Karpas-422 (cell line): ENCODE results near the gene TMEM132E. TPM values are rescaled to one million over a fixed set of nuclear protein-coding genes. Genes with fewer than 3 reads are reported as not detected.
"Not testable (repeated sequence)": the region's sequence is repeated elsewhere in the genome, so short reads cannot be mapped to it uniquely, and the experiment has no call there.

Experiments used
- DNase-seq: peaks from one replicate; pipeline ENCODE4 v3.0.0-alpha.2; 2015
- H2AFZ ChIP-seq: fragments of 200-600 bp; sonication (generic); 2 replicates; pipeline ENCODE4 v1.6.1; 2014; ENCODE audit warnings: antibody characterized with exemption, low read length, mixed read lengths
- H3K27ac ChIP-seq: fragments of 200-600 bp; sonication (generic); 2 replicates; pipeline ENCODE4 v1.5.1; 2014; ENCODE audit warnings: mild to moderate bottlenecking, low read length, moderate library complexity
- H3K27me3 ChIP-seq: fragments of 200-600 bp; sonication (generic); 2 replicates; pipeline ENCODE4 v1.6.1; 2014; ENCODE audit warnings: low read length, mixed read lengths
- H3K36me3 ChIP-seq: fragments of 200-600 bp; sonication (generic); 2 replicates; pipeline ENCODE4 v1.6.1; 2014; ENCODE audit warnings: low read length, mixed read lengths; ENCODE audit not compliant: insufficient read depth
- H3K4me1 ChIP-seq: fragments of 200-600 bp; sonication (generic); 2 replicates; pipeline ENCODE4 v1.6.1; 2014; ENCODE audit warnings: mild to moderate bottlenecking, low read length, mixed read lengths
- H3K4me2 ChIP-seq: fragments of 200-600 bp; sonication (generic); 2 replicates; pipeline ENCODE4 v1.6.1; 2014; ENCODE audit warnings: low read length, low read depth, mild to moderate bottlenecking; ENCODE audit not compliant: poor library complexity, severe bottlenecking
- H3K4me3 ChIP-seq: fragments of 200-600 bp; sonication (generic); 2 replicates; pipeline ENCODE4 v1.5.1; 2014; ENCODE audit warnings: mild to moderate bottlenecking, antibody characterized with exemption, low read length, mixed read lengths
- H3K79me2 ChIP-seq: fragments of 200-600 bp; sonication (generic); 2 replicates; pipeline ENCODE4 v1.6.1; 2014; ENCODE audit warnings: mild to moderate bottlenecking, low read length, mixed read lengths
- H3K9ac ChIP-seq: fragments of 200-600 bp; sonication (generic); 2 replicates; pipeline ENCODE4 v1.6.0; 2014; ENCODE audit warnings: low read length
- H3K9me2 ChIP-seq: fragments of 200-600 bp; sonication (generic), shearing (Covaris generic); replicated peaks from 2 replicates; pipeline ENCODE4 v1.6.0; 2014; ENCODE audit warnings: mild to moderate bottlenecking, low read length, moderate library complexity; ENCODE audit not compliant: insufficient read depth
- H3K9me3 ChIP-seq: fragments of 300-700, 200-600 bp; sonication (generic); 2 replicates; pipeline ENCODE4 v1.6.1; 2014; ENCODE audit warnings: low read length, mixed read lengths
- H4K20me1 ChIP-seq: fragments of 200-600 bp; sonication (generic); 2 replicates; pipeline ENCODE4 v1.6.1; 2014; ENCODE audit warnings: mild to moderate bottlenecking, antibody characterized with exemption, low read length, low read depth; ENCODE audit not compliant: insufficient read depth
- total RNA-seq: library from RNA; depleted of rRNA; stranded (reverse); fragments of >200 nt; shearing (Covaris generic); gene quantifications from 2 replicates; pipeline ENCODE4 v1.2.3, GENCODE V29; 2014; ENCODE audit warnings: low replicate concordance; rRNA removed

The TMEM132E gene, protein sequence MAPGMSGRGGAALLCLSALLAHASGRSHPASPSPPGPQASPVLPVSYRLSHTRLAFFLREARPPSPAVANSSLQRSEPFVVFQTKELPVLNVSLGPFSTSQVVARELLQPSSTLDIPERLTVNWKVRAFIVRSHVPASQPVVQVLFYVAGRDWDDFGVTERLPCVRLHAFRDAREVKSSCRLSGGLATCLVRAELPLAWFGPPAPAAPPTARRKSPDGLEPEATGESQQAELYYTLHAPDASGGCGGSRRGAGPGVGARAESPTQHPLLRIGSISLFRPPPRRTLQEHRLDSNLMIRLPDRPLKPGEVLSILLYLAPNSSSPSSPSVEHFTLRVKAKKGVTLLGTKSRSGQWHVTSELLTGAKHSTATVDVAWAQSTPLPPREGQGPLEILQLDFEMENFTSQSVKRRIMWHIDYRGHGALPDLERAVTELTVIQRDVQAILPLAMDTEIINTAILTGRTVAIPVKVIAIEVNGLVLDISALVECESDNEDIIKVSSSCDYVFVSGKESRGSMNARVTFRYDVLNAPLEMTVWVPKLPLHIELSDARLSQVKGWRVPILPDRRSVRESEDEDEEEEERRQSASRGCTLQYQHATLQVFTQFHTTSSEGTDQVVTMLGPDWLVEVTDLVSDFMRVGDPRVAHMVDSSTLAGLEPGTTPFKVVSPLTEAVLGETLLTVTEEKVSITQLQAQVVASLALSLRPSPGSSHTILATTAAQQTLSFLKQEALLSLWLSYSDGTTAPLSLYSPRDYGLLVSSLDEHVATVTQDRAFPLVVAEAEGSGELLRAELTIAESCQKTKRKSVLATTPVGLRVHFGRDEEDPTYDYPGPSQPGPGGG (N-terminal part only)
- total RNA-seq: not detected in 2 replicates

DNA sequence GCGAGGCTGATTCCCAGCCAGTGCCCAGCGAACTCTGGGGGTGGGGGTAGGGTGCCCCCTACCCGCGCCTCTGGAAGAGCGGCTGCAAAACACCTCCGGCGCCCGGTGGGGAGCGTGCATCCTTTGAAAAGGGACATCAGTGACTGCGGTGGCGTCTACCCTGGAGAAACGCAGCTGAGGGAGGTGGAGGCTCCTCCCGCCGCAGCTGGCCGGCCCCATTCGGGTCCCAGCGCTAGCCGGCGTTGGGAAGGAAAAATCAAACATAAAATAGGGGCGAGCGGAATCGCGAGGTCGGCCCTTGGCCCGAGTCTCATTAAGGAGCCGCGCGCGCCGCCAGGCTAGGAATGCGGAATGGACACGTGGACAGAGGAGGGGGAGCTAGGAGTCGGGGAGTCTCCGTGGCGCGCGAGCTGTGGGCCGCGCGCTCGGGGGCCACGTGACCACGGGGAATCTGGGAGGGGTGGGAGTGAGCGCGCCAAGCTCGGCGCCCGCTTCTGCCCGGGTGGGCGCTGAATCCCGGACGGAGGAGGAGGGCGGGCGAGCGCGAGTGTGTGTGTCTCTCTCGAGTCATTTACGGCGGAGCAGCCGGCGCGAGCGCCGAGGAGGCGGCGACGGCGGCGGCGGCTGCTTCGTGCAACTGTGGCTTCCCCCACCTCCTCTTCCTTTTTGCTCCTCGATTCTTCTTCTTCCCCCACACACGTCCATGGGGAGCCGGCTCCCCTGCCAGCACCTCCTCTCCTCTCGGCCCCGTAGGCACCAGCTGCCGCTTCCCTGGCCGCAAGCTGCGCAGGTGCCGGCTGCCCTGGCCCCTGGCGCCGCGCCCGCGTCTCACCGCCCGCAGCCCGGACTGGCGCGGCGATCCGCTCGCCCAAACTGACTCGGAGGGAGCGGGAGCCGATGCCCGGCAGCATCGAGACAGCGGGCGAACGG is at the start of gene TMEM132E:
TSS of gene TMEM132E (plus strand) at position 566 of the 930 bp plus-strand sequence. CDS start 1,495 bp downstream, outside the sequence.
- DNase-seq: no peak
- no peak within 1 kb of the TSS for H3K4me3 ChIP-seq

DNA sequence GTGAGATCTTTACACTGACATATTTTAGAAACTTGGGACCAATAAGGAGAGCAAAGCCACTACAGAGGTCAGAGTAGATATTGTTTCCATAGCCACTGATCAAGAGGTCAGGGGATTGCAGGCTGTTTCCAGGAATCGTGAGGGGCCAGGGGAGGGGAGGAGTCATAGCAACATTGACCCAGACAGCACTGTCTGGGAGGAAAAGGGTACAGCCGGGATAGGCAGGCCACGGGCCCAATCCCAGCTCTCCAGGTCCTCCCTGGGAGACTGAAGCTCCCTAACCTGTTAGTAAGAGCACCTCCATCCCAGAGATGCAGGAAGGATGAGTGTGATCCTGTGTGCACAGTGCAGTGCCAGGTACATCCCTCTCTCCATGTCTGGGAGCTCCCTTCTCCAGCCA is 48.5 kb upstream of the TMEM132E start:
- Histone ChIP-seq H2AFZ (no peak overlapping the region), H3K9me3 (no peaks in the 10 kb centered on the region), H3K27me3 (no peaks in the 10 kb centered on the region), H3K9me2 (no peaks in the 10 kb centered on the region), H3K36me3 (no peaks in the 10 kb centered on the region), H3K4me1 (no peaks in the 10 kb centered on the region), H3K27ac (no peak overlapping the region), H3K4me3 (no peak overlapping the region), H3K4me2 (no peak overlapping the region), H3K79me2 (no peaks in the 10 kb centered on the region), H3K9ac (no peak overlapping the region), H4K20me1 (no peaks in the 10 kb centered on the region)
- DNase-seq: no peak

More for the DNA sequence above, at the start of gene TMEM132E:
- Histone ChIP-seq H3K36me3 (no peaks in the 10 kb centered on the region), H3K79me2 (no peaks in the 10 kb centered on the region), H2AFZ (no peak within 1 kb of the TSS), H3K27me3 (no peaks in the 10 kb centered on the region), H3K9ac (no peak within 1 kb of the TSS), H3K9me2 (no peaks in the 10 kb centered on the region), H3K4me1 (no peaks in the 10 kb centered on the region), H3K9me3 (no peaks in the 10 kb centered on the region), H4K20me1 (no peaks in the 10 kb centered on the region; the same call in 1 of the 2 replicates), H3K27ac (no peak within 1 kb of the TSS), H3K4me2 (no peak within 1 kb of the TSS)

DNA sequence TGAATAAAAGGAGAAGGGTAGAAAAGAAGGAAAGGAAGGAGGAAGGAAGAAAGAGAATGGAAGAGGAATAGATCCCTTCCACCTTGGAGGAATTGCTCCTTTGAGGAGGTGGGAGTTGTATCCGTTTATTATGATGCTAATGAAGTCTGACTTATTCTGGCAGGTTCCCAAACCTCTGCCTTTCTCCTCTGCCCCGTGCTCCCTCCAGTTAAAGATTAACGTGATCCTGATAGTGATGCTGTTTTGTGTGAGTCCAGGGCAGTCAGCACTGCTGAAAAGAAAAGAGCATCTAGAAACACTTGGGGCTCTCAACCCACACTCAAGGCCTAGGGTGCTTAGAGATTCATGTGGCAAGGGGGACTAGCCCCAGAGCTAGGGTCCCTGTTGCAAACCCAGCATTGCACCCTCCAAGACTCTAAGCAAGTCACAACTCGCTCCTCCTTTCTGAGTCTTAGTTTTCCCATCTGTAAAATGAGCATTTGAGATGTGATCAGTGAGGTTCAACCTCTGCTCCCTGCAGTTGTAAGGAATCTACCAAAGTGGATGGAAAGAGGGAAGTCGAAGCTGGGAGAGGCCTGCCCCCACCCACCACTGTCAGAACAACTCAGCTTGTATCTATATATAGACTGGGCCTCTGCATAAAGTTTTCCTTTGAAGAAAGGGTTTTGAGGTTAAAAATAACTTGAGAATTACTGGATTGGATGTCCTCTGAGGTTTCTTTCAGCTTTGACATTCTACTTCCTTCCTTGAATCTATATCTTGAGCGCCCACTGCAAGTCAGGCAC is 46.9 kb upstream of the TMEM132E start:
- no peak for DNase-seq

DNA sequence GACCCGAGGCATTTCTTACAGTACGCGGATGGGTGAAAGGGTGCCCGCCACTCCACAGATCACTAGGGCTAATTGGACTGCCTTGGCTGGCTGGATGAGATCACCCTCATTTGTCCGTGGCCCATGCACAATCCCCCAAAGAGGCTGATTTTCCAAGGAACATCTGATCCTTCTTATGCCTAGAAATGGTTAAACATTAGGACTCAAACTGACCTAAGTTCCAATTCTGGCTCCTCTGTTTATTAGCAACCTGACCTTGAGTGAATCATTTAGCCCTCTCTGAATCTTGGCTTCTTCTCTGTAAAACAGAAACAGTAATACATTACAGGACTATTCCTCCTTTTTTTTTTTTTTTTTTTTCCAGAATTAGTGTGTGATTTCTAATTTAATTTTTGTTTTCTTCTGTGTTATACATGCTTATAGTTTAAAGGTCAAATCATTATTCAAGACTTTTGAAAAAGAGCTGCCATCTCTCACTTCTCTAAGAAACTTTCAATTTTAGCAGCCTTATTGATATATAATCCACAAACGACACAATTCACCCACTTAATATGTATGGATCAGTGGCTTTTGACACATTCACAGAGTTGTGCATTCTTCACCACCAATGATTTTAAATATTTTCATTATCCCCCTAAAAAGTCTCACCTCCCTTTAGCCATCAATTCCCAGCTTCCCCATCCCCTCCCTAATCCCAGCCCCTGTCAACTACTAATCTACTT is 45.4 kb upstream of the TMEM132E start:
- Histone ChIP-seq H3K9ac (no peak overlapping the region), H3K36me3 (no peaks in the 10 kb centered on the region), H3K4me3 (no peak overlapping the region), H3K4me1 (no peaks in the 10 kb centered on the region), H3K27ac (no peak overlapping the region), H3K4me2 (no peak overlapping the region), H3K27me3 (no peaks in the 10 kb centered on the region), H4K20me1 (no peaks in the 10 kb centered on the region), H3K79me2 (no peaks in the 10 kb centered on the region), H3K9me3 (no peaks in the 10 kb centered on the region), H3K9me2 (no peaks in the 10 kb centered on the region), H2AFZ (no peak overlapping the region)
- DNase-seq: no peak

More for the DNA sequence above, 46.9 kb upstream of the TMEM132E start:
- Histone ChIP-seq H3K36me3 (no peaks in the 10 kb centered on the region), H3K27ac (no peak overlapping the region), H4K20me1 (no peaks in the 10 kb centered on the region), H3K9me2 (no peaks in the 10 kb centered on the region), H3K79me2 (no peaks in the 10 kb centered on the region), H3K9me3 (no peaks in the 10 kb centered on the region), H3K4me3 (no peak overlapping the region), H2AFZ (no peak overlapping the region), H3K4me2 (no peak overlapping the region), H3K27me3 (no peaks in the 10 kb centered on the region), H3K4me1 (no peaks in the 10 kb centered on the region), H3K9ac (no peak overlapping the region)

DNA sequence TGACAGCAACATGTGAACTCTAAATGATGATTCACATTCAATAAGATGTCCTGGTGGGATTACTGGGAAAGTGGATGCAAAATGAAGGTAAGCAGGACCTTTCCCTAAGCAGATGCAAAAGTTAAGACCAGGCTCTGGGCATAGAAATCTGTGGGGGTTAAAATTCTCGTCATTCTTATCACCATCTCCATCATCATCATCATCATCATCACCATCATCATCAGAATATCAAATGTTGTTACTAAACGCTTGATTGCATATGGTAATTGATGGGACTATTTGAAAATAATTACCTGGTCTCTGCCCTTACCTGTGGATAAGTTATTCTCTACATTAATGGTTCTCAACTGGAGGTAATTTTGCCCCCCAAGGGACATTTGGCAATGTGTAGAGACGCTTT is 41.9 kb upstream of the TMEM132E start:
- Histone ChIP-seq H3K9ac (no peak overlapping the region), H3K4me1 (no peaks in the 10 kb centered on the region), H3K4me2 (no peak overlapping the region), H3K9me3 (no peaks in the 10 kb centered on the region), H3K9me2 (no peaks in the 10 kb centered on the region), H3K27ac (no peak overlapping the region), H3K79me2 (no peaks in the 10 kb centered on the region), H4K20me1 (no peaks in the 10 kb centered on the region), H3K27me3 (no peaks in the 10 kb centered on the region), H3K4me3 (no peak overlapping the region), H3K36me3 (no peaks in the 10 kb centered on the region), H2AFZ (no peak overlapping the region)
- no peak for DNase-seq

DNA sequence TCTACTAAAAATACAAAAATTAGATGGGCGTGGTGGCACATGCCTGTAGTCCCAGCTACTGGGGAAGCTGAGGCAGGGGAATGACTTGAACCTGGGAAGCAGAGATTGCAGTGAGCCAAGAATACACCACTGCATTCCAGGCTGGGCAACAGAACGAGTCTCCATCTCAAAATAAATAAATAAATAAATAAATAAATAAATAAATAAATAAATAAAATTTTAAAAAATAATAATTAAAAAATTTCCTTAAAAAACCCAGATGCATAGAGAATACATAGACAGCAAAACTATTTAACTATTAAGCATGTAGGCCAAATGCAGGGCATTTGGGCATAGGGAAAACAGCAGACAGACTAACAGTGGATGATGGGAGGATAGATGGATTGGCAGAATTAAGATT is 40.8 kb upstream of the TMEM132E start:
- not testable (repeated sequence) for H3K9me3 ChIP-seq, H4K20me1 ChIP-seq, H3K36me3 ChIP-seq, H3K9me2 ChIP-seq, H3K79me2 ChIP-seq, H3K4me1 ChIP-seq, H3K9ac ChIP-seq, H3K4me3 ChIP-seq, H3K27ac ChIP-seq, H3K4me2 ChIP-seq, H2AFZ ChIP-seq, DNase-seq, H3K27me3 ChIP-seq

DNA sequence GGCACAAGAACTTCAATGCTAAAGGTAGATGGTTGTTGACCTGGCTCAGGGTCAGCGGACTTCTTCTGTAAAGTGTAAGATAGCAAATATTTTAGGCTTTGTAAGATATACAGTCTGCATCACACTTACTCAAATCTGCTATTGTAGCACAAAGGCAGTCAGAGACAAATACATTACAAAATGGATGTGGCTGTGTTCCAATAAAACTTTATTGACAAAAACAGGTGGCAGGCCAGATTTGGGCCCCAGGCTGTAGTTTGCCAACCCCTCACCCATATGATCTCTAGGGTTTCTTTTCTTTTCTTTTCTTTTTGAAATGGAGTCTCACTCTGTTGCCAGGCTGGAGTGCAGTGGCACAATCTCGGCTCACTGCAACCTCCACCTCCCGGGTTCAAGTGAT is 39.5 kb upstream of the TMEM132E start:
- Histone ChIP-seq H2AFZ (no peak overlapping the region), H3K36me3 (no peaks in the 10 kb centered on the region), H3K4me3 (no peak overlapping the region), H3K79me2 (no peaks in the 10 kb centered on the region), H3K4me1 (no peaks in the 10 kb centered on the region), H3K27me3 (no peaks in the 10 kb centered on the region), H4K20me1 (no peaks in the 10 kb centered on the region), H3K9ac (no peak overlapping the region), H3K4me2 (no peak overlapping the region), H3K9me3 (no peaks in the 10 kb centered on the region), H3K27ac (no peak overlapping the region), H3K9me2 (no peaks in the 10 kb centered on the region)
- no peak for DNase-seq
